Hepatocyte (in vitro differentiated cells): ENCODE results near the gene GPANK1. TPM values are rescaled to one million over a fixed set of nuclear protein-coding genes. Genes with fewer than 3 reads are reported as not detected.

Source experiments
- DNase-seq: peaks from one replicate; pipeline ENCODE4 v3.0.0-alpha.2; 2016; ENCODE audit warnings: low spot score
- H2AFZ ChIP-seq: fragments of 200-600 bp; sonication (generic); 2 replicates; pipeline ENCODE4 v1.6.0; 2016; ENCODE audit warnings: antibody characterized with exemption, mild to moderate bottlenecking
- H3K27ac ChIP-seq: fragments of 200-600 bp; sonication (generic); 2 replicates; pipeline ENCODE4 v1.5.1; 2016; ENCODE audit warnings: mild to moderate bottlenecking
- H3K27me3 ChIP-seq: fragments of 200-600 bp; sonication (generic); 2 replicates; pipeline ENCODE4 v1.6.1; 2016
- H3K36me3 ChIP-seq: fragments of 200-600 bp; sonication (generic); replicated peaks from 2 replicates; pipeline ENCODE4 v1.5.1; 2016; ENCODE audit warnings: low read depth; ENCODE audit not compliant: insufficient read depth
- H3K4me1 ChIP-seq: fragments of 200-600 bp; sonication (generic); 2 replicates; pipeline ENCODE4 v1.5.1; 2016; ENCODE audit warnings: mild to moderate bottlenecking, moderate library complexity; ENCODE audit not compliant: insufficient read depth
- H3K4me2 ChIP-seq: fragments of 200-600 bp; sonication (generic); 2 replicates; pipeline ENCODE4 v1.6.0; 2016
- H3K4me3 ChIP-seq: fragments of 200-600 bp; sonication (generic); 2 replicates; pipeline ENCODE4 v1.5.1; 2016; ENCODE audit warnings: mild to moderate bottlenecking
- H3K79me2 ChIP-seq: fragments of 200-600 bp; sonication (generic); 2 replicates; pipeline ENCODE4 v1.6.0; 2017; ENCODE audit warnings: mild to moderate bottlenecking
- H3K9me2 ChIP-seq: fragments of 200-600 bp; sonication (generic); replicated peaks from 2 replicates; pipeline ENCODE4 v1.6.0; 2017; ENCODE audit warnings: mild to moderate bottlenecking; ENCODE audit not compliant: insufficient read depth
- H3K9me3 ChIP-seq: fragments of 200-600 bp; sonication (generic); 2 replicates; pipeline ENCODE4 v1.5.1; 2016; ENCODE audit warnings: low read depth, mild to moderate bottlenecking
- H4K20me1 ChIP-seq: fragments of 200-600 bp; sonication (generic); 2 replicates; pipeline ENCODE4 v1.6.0; 2016; ENCODE audit warnings: mild to moderate bottlenecking; ENCODE audit not compliant: insufficient read depth, poor library complexity, severe bottlenecking
- EZH2 ChIP-seq: fragments of 200-600 bp; sonication (generic); IDR thresholded peaks from 2 replicates; pipeline ENCODE4 v1.6.1; 2016; ENCODE audit warnings: antibody characterized with exemption, mild to moderate bottlenecking, borderline replicate concordance
- EZH2phosphoT487 ChIP-seq: fragments of 200-600 bp; sonication (generic); IDR thresholded peaks from one replicate; pipeline ENCODE4 v1.6.1; 2018; ENCODE audit warnings: antibody characterized with exemption, mild to moderate bottlenecking, low read depth, moderate library complexity; ENCODE audit not compliant: unreplicated experiment, severe bottlenecking
- WGBS: methylation state at CpG from one replicate; pipeline ENCODE4 v1.1.6; 2016; ENCODE audit warnings: low lambda C conversion rate; ENCODE audit errors: missing lambda C conversion rate; 5-methylcytosine and 5-hydroxymethylcytosine counted together
- polyA plus RNA-seq: library from polyadenylated mRNA; unstranded; fragments of >200 nt; fragmentation: Nextera tagmentation; extraction: Ambion mirVana; gene quantifications from 2 replicates; pipeline ENCODE4 v1.2.1, GENCODE V29; 2016
- total RNA-seq: library from RNA; depleted of rRNA; stranded (reverse); fragments of >200 nt; gene quantifications from 2 replicates; pipeline ENCODE4 v1.2.3, GENCODE V29; 2014
- TF ChIP-seq, protein P1 (sequence below): fragments of 200-600 bp; sonication (generic); IDR thresholded peaks from 2 replicates; pipeline ENCODE4 v1.5.1; 2016; ENCODE audit warnings: antibody characterized with exemption, mild to moderate bottlenecking; ENCODE audit not compliant: poor library complexity

The GPANK1 gene
- total and polyA plus RNA-seq, 2 experiments from 2014 or later: 18.1 to 23.8 TPM

DNA sequence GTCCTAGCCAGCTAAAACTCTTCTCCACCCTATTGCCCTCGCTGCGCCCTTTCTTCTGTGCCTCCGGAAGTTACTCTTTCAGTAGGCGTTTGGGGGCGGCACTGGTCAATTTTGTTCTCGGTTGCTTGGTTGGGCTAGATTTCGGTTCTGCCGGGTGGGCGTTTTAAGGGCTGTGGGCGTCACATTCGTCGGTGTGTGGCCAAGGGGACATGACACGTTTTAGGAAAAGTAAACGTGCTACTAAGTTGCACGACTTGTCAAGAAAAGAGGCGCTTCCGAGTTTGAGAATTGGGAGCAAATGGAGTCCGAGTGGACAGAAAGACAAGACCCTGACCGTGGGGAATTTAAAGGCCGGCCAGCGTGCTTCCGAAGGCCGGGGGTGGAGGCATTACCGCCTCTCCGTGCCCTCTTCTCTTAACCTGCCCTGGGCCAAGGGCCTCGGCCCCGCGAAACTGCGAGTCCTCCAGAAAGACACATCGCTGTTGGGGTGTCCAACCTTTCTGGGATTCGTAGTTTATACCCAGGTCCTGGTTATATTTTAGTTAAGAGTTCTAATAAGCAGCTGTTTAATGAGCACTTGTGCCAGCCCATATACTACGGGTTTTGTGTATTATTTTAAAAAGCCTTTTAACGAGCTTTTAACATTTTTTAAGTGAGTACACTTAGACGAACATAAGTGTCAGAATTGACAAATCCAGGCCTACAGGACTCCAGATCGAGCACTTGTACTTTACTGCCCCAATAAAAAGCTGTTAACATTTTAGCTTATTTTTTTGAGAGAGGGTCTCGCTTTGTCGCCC, 11.7 kb downstream of the GPANK1 start:
- no peaks in the 10 kb centered on the region for H3K27me3 ChIP-seq
- peak; percentile 92 for DNase-seq
- no peak for TF ChIP-seq EZH2
- TF ChIP-seq, protein P1, sequence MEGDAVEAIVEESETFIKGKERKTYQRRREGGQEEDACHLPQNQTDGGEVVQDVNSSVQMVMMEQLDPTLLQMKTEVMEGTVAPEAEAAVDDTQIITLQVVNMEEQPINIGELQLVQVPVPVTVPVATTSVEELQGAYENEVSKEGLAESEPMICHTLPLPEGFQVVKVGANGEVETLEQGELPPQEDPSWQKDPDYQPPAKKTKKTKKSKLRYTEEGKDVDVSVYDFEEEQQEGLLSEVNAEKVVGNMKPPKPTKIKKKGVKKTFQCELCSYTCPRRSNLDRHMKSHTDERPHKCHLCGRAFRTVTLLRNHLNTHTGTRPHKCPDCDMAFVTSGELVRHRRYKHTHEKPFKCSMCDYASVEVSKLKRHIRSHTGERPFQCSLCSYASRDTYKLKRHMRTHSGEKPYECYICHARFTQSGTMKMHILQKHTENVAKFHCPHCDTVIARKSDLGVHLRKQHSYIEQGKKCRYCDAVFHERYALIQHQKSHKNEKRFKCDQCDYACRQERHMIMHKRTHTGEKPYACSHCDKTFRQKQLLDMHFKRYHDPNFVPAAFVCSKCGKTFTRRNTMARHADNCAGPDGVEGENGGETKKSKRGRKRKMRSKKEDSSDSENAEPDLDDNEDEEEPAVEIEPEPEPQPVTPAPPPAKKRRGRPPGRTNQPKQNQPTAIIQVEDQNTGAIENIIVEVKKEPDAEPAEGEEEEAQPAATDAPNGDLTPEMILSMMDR: peak; percentile 12
- no peak for TF ChIP-seq EZH2phosphoT487
- H4K20me1 ChIP-seq: no peaks in the 10 kb centered on the region
- H3K79me2 ChIP-seq: peaks cover 62% of the 10 kb centered on the region
- H3K9me2 ChIP-seq: no peaks in the 10 kb centered on the region
- peak overlapping the region; percentile 49 for H3K4me3 ChIP-seq
- peak overlapping the region; percentile 87 for H3K4me2 ChIP-seq
- WGBS: 12% methylated on average over 37 of the region's 37 CpGs
- peaks cover 15% of the 10 kb centered on the region for H3K4me1 ChIP-seq
- no peaks in the 10 kb centered on the region for H3K36me3 ChIP-seq
- H2AFZ ChIP-seq: peak overlapping the region; percentile 47
- H3K9me3 ChIP-seq: no peaks in the 10 kb centered on the region
- H3K27ac ChIP-seq: peak overlapping the region; percentile 99

- Histone ChIP-seq H3K27ac (peak overlapping the region; percentile 99), H3K9me2 (no peaks in the 10 kb centered on the region), H3K4me3 (peak overlapping the region; percentile 49), H3K27me3 (no peaks in the 10 kb centered on the region), H3K4me1 (peaks cover 15% of the 10 kb centered on the region), H3K4me2 (peak overlapping the region; percentile 87), H2AFZ (peak overlapping the region; percentile 35), H4K20me1 (no peaks in the 10 kb centered on the region), H3K36me3 (no peaks in the 10 kb centered on the region), H3K9me3 (no peaks in the 10 kb centered on the region), H3K79me2 (peaks cover 55% of the 10 kb centered on the region)
- peak; percentile 90 for DNase-seq
- TF ChIP-seq EZH2phosphoT487 (no peak), EZH2 (no peak)
- TF ChIP-seq, protein P1: no peak
- WGBS: 7% methylated on average over 25 of the region's 29 CpGs
Measured at GRCh38 chr6:31651602-31652191, 13.1 kb downstream of the GPANK1 start.

DNA sequence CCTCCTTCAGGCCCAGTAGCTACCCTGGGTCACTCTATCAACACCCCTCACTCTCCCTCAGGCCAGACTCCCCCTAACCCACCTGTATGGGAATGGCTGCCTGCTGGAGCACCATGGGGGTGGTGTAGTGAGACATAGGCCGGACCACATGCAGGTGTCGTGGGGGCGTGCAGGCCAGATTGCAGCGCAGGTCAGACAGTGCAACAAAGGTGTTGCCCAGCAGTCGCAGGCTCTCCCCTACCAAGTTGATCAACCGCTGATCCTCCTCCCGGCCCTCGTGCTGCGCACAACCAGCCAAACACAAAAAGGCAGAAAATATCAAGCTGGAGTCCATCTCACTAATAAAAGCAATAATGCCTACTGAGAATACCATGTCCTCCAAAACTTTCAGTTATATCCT, 19.5 kb downstream of the GPANK1 start:
- DNase-seq: no peak
- 99% methylated on average over 9 of the region's 9 CpGs for WGBS
- Histone ChIP-seq H2AFZ (no peak overlapping the region), H3K9me2 (no peaks in the 10 kb centered on the region), H3K27ac (no peak overlapping the region), H3K4me2 (no peak overlapping the region), H3K27me3 (no peaks in the 10 kb centered on the region), H3K4me1 (no peaks in the 10 kb centered on the region), H3K4me3 (no peak overlapping the region), H3K36me3 (no peaks in the 10 kb centered on the region), H3K9me3 (no peaks in the 10 kb centered on the region), H3K79me2 (peaks cover 25% of the 10 kb centered on the region), H4K20me1 (no peaks in the 10 kb centered on the region)
- TF ChIP-seq, protein P1: no peak
- TF ChIP-seq EZH2phosphoT487 (no peak), EZH2 (no peak)
